ENCODE data around the gene MAP3K2.

MAP3K2 gene

DNA sequence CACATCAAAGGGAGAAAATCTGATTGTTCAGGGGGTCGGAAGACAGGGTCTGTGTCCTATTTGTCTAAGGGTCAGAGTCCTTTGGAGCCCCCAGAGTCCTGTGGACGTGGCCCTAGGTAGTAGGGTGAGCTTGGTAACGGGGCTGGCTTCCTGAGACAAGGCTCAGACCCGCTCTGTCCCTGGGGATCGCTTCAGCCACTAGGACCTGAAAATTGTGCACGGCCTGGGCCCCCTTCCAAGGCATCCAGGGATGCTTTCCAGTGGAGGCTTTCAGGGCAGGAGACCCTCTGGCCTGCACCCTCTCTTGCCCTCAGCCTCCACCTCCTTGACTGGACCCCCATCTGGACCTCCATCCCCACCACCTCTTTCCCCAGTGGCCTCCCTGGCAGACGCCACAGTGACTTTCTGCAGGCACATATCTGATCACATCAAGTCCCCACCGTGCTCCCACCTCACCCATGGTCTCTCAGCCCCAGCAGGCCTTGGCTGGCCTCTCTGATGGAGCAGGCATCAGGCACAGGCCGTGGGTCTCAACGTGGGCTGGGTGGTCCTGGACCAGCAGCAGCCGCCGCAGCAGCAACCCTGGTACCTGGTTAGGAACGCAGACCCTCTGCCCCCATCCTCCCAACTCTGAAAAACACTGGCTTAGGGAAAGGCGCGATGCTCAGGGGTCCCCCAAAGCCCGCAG, 34.2 kb upstream of the MAP3K2 start:
- POLR2A ChIA-PET (ENCODE audit: low non-redundant PET): no interaction called here
- TF ChIP-seq, protein P1, sequence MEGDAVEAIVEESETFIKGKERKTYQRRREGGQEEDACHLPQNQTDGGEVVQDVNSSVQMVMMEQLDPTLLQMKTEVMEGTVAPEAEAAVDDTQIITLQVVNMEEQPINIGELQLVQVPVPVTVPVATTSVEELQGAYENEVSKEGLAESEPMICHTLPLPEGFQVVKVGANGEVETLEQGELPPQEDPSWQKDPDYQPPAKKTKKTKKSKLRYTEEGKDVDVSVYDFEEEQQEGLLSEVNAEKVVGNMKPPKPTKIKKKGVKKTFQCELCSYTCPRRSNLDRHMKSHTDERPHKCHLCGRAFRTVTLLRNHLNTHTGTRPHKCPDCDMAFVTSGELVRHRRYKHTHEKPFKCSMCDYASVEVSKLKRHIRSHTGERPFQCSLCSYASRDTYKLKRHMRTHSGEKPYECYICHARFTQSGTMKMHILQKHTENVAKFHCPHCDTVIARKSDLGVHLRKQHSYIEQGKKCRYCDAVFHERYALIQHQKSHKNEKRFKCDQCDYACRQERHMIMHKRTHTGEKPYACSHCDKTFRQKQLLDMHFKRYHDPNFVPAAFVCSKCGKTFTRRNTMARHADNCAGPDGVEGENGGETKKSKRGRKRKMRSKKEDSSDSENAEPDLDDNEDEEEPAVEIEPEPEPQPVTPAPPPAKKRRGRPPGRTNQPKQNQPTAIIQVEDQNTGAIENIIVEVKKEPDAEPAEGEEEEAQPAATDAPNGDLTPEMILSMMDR (conservative IDR thresholded peaks at IDR 0.05; ENCODE audit: low read depth): no peak
- H3K27ac ChIP-seq: peak overlapping the region; percentile 69
- CTCF ChIA-PET: no interaction called here
- no peak for DNase-seq (ENCODE audit: low spot score)

DNA sequence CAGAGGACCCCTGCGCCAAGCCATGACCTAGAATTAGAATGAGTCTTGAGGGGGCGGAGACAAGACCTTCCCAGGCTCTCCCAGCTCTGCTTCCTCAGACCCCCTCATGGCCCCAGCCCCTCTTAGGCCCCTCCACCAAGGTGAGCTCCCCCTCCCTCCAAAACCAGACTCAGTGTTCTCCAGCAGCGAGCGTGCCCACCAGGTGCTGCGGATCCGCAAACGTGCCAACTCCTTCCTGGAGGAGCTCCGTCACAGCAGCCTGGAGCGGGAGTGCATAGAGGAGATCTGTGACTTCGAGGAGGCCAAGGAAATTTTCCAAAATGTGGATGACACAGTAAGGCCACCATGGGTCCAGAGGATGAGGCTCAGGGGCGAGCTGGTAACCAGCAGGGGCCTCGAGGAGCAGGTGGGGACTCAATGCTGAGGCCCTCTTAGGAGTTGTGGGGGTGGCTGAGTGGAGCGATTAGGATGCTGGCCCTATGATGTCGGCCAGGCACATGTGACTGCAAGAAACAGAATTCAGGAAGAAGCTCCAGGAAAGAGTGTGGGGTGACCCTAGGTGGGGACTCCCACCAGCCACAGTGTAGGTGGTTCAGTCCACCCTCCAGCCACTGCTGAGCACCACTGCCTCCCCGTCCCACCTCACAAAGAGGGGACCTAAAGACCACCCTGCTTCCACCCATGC, 33.5 kb upstream of the MAP3K2 start:
- ChIA-PET CTCF (no interaction called here), POLR2A (ENCODE audit: low non-redundant PET) (no interaction called here)
- TF ChIP-seq, protein P1 (conservative IDR thresholded peaks at IDR 0.05; ENCODE audit: low read depth): no peak
- no peak for DNase-seq (ENCODE audit: low spot score)
- peak overlapping the region; percentile 69 for H3K27ac ChIP-seq

DNA sequence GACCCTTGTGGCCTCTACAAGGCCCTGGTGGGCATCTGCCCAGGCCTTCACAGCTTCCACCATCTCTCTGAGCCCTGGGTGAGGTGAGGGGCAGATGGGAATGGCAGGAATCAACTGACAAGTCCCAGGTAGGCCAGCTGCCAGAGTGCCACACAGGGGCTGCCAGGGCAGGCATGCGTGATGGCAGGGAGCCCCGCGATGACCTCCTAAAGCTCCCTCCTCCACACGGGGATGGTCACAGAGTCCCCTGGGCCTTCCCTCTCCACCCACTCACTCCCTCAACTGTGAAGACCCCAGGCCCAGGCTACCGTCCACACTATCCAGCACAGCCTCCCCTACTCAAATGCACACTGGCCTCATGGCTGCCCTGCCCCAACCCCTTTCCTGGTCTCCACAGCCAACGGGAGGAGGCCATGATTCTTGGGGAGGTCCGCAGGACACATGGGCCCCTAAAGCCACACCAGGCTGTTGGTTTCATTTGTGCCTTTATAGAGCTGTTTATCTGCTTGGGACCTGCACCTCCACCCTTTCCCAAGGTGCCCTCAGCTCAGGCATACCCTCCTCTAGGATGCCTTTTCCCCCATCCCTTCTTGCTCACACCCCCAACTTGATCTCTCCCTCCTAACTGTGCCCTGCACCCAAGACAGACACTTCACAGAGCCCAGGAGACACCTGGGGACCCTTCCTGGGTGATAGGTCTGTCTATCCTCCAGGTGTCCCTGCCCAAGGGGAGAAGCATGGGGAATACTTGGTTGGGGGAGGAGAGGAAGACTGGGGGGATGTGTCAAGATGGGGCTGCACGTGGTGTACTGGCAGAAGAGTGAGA, 32.5 kb upstream of the MAP3K2 start:
- POLR2A ChIA-PET (ENCODE audit: low non-redundant PET): no interaction called here
- CTCF ChIA-PET: no interaction called here

DNA sequence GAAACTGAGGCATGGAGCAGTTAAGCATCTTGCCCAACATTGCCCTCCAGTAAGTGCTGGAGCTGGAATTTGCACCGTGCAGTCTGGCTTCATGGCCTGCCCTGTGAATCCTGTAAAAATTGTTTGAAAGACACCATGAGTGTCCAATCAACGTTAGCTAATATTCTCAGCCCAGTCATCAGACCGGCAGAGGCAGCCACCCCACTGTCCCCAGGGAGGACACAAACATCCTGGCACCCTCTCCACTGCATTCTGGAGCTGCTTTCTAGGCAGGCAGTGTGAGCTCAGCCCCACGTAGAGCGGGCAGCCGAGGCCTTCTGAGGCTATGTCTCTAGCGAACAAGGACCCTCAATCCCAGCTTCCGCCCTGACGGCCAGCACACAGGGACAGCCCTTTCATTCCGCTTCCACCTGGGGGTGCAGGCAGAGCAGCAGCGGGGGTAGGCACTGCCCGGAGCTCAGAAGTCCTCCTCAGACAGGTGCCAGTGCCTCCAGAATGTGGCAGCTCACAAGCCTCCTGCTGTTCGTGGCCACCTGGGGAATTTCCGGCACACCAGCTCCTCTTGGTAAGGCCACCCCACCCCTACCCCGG, 31.8 kb upstream of the MAP3K2 start:
- TF ChIP-seq, protein P1 (conservative IDR thresholded peaks at IDR 0.05; ENCODE audit: low read depth): no peak
- POLR2A ChIA-PET (ENCODE audit: low non-redundant PET): no interaction called here
- no peak for DNase-seq (ENCODE audit: low spot score)
- peak overlapping the region; percentile 20 for H3K27ac ChIP-seq
- CTCF ChIA-PET: no interaction called here

More for the DNA sequence above, 32.5 kb upstream of the MAP3K2 start:
- TF ChIP-seq, protein P1 (conservative IDR thresholded peaks at IDR 0.05; ENCODE audit: low read depth): no peak
- H3K27ac ChIP-seq: peak overlapping the region; percentile 20
- no peak for DNase-seq (ENCODE audit: low spot score)

DNA sequence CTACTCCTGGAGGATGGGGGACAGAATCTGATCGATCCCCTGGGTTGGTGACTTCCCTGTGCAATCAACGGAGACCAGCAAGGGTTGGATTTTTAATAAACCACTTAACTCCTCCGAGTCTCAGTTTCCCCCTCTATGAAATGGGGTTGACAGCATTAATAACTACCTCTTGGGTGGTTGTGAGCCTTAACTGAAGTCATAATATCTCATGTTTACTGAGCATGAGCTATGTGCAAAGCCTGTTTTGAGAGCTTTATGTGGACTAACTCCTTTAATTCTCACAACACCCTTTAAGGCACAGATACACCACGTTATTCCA, 31.3 kb upstream of the MAP3K2 start:
- DNase-seq (ENCODE audit: low spot score): no peak
- TF ChIP-seq, protein P1 (conservative IDR thresholded peaks at IDR 0.05; ENCODE audit: low read depth): no peak
- ChIA-PET POLR2A (ENCODE audit: low non-redundant PET) (no interaction called here), CTCF (no interaction called here)
- H3K27ac ChIP-seq: 0 out of 2 replicates have a peak overlapping the region, but pooled peaks have one; percentile 89
